Neural cell (in vitro differentiated cells): Measurements from ENCODE around the gene GNA15.

ENCODE experiments used
- EP300 ChIP-seq: fragments of 450-650 bp; conservative IDR thresholded peaks from 2 replicates; pipeline ENCODE4 v1.6.1; 2014; ENCODE audit warnings: antibody characterized with exemption, mild to moderate bottlenecking, moderate library complexity; ENCODE audit not compliant: poor library complexity, severe bottlenecking
- POLR2AphosphoS5 ChIP-seq: IDR thresholded peaks from 2 replicates; pipeline ENCODE4 v1.6.1; 2012
- SMC3 ChIP-seq: fragments of 450-650 bp; conservative IDR thresholded peaks from 2 replicates; pipeline ENCODE4 v1.6.1; 2014; ENCODE audit warnings: antibody characterized with exemption, mild to moderate bottlenecking, moderate library complexity; ENCODE audit not compliant: poor library complexity
- TAF1 ChIP-seq: IDR thresholded peaks from 2 replicates; pipeline ENCODE4 v1.6.1; 2012; ENCODE audit warnings: low read depth
- TF ChIP-seq, protein P1 (sequence below): fragments of 450-650 bp; IDR thresholded peaks from 2 replicates; pipeline ENCODE4 v1.5.1; 2014; ENCODE audit warnings: antibody characterized with exemption, mild to moderate bottlenecking, moderate library complexity; ENCODE audit not compliant: poor library complexity, severe bottlenecking

- TF ChIP-seq POLR2AphosphoS5 = no peak
- TF ChIP-seq, protein P1, sequence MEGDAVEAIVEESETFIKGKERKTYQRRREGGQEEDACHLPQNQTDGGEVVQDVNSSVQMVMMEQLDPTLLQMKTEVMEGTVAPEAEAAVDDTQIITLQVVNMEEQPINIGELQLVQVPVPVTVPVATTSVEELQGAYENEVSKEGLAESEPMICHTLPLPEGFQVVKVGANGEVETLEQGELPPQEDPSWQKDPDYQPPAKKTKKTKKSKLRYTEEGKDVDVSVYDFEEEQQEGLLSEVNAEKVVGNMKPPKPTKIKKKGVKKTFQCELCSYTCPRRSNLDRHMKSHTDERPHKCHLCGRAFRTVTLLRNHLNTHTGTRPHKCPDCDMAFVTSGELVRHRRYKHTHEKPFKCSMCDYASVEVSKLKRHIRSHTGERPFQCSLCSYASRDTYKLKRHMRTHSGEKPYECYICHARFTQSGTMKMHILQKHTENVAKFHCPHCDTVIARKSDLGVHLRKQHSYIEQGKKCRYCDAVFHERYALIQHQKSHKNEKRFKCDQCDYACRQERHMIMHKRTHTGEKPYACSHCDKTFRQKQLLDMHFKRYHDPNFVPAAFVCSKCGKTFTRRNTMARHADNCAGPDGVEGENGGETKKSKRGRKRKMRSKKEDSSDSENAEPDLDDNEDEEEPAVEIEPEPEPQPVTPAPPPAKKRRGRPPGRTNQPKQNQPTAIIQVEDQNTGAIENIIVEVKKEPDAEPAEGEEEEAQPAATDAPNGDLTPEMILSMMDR = no peak
- TF ChIP-seq SMC3 = no peak
- no peak for TF ChIP-seq TAF1
- TF ChIP-seq EP300 = no peak
Measured at GRCh38 chr19:3145909-3146676, 10.3 kb downstream of the GNA15 start.
